H9 (cell line): ENCODE measurements around the gene TMEM50B. TPM values are rescaled to one million over a fixed set of nuclear protein-coding genes. Genes with fewer than 3 reads are reported as not detected.

Source experiments
- DNase-seq: peaks from one replicate; pipeline ENCODE4 v3.0.0-alpha.2; 2017
- H2AFZ ChIP-seq: one replicate; pipeline ENCODE4 v1.6.1; 2013; ENCODE audit warnings: mild to moderate bottlenecking, low read length, control low read depth, moderate library complexity
- H2AK5ac ChIP-seq: 2 replicates; pipeline ENCODE4 v1.6.1; 2013; ENCODE audit warnings: low read length, control low read depth, mixed read lengths; ENCODE audit not compliant: insufficient read length
- H2BK120ac ChIP-seq: one replicate; pipeline ENCODE4 v1.6.1; 2013; ENCODE audit warnings: low read depth, mild to moderate bottlenecking, low read length, control low read depth, inconsistent platforms; ENCODE audit not compliant: poor library complexity, severe bottlenecking
- H2BK12ac ChIP-seq: 2 replicates; pipeline ENCODE4 v1.6.1; 2013; ENCODE audit warnings: low read length, control low read depth, mixed read lengths, low read depth; ENCODE audit not compliant: insufficient read length
- H2BK15ac ChIP-seq: 2 replicates; pipeline ENCODE4 v1.6.1; 2013; ENCODE audit warnings: low read depth, low read length, control low read depth
- H2BK20ac ChIP-seq: one replicate; pipeline ENCODE4 v1.6.1; 2013; ENCODE audit warnings: low read depth, mild to moderate bottlenecking, low read length, control low read depth, inconsistent platforms; ENCODE audit not compliant: poor library complexity, severe bottlenecking
- H2BK5ac ChIP-seq: 2 replicates; pipeline ENCODE4 v1.6.1; 2013; ENCODE audit warnings: low read length, control low read depth, mixed read lengths; ENCODE audit not compliant: insufficient read length
- H3K14ac ChIP-seq: 2 replicates; pipeline ENCODE4 v1.6.1; 2013; ENCODE audit warnings: low read length, control low read depth; ENCODE audit not compliant: insufficient read depth
- H3K18ac ChIP-seq: 2 replicates; pipeline ENCODE4 v1.6.1; 2013; ENCODE audit warnings: low read depth, mild to moderate bottlenecking, mixed read lengths, low read length, control low read depth; ENCODE audit not compliant: insufficient read length
- H3K23ac ChIP-seq: 2 replicates; pipeline ENCODE4 v1.6.1; 2013; ENCODE audit warnings: low read length, control low read depth, mixed read lengths, low read depth; ENCODE audit not compliant: insufficient read length
- H3K23me2 ChIP-seq: 2 replicates; pipeline ENCODE4 v1.6.1; 2013; ENCODE audit warnings: low read depth, mild to moderate bottlenecking, mixed read lengths, low read length, control low read depth; ENCODE audit not compliant: insufficient read length, poor library complexity, severe bottlenecking
- H3K27ac ChIP-seq: 2 replicates; pipeline ENCODE4 v1.5.1; 2013; ENCODE audit warnings: low read length, control low read depth, mixed read lengths, low read depth; ENCODE audit not compliant: insufficient read length
- H3K27me3 ChIP-seq: 2 replicates; pipeline ENCODE4 v1.6.1; 2013; ENCODE audit warnings: low read length, control low read depth, inconsistent platforms; ENCODE audit not compliant: insufficient read depth
- H3K4ac ChIP-seq: 2 replicates; pipeline ENCODE4 v1.6.1; 2013; ENCODE audit warnings: low read depth, mild to moderate bottlenecking, control low read depth, inconsistent platforms, low read length, moderate library complexity
- H3K4me1 ChIP-seq: 2 replicates; pipeline ENCODE4 v1.6.1; 2013; ENCODE audit warnings: low read length, control low read depth, inconsistent platforms; ENCODE audit not compliant: insufficient read depth
- H3K4me2 ChIP-seq: 2 replicates; pipeline ENCODE4 v1.6.1; 2013; ENCODE audit warnings: low read length, control low read depth, mixed read lengths; ENCODE audit not compliant: insufficient read length, insufficient read depth
- H3K56ac ChIP-seq: 2 replicates; pipeline ENCODE4 v1.6.1; 2013; ENCODE audit warnings: low read depth, mild to moderate bottlenecking, mixed read lengths, low read length, control low read depth; ENCODE audit not compliant: insufficient read length
- H3K79me1 ChIP-seq: 2 replicates; pipeline ENCODE4 v1.6.1; 2013; ENCODE audit warnings: low read depth, mild to moderate bottlenecking, moderate library complexity, low read length, control low read depth, inconsistent platforms; ENCODE audit not compliant: insufficient read depth, poor library complexity, severe bottlenecking
- H3K79me2 ChIP-seq: 2 replicates; pipeline ENCODE4 v1.6.1; 2013; ENCODE audit warnings: low read length, control low read depth, inconsistent platforms; ENCODE audit not compliant: insufficient read depth
- H3K9ac ChIP-seq: 2 replicates; pipeline ENCODE4 v1.6.1; 2013; ENCODE audit warnings: low read length, control low read depth, mixed read lengths; ENCODE audit not compliant: insufficient read length; ENCODE audit errors: extremely low read depth
- H3K9me3 ChIP-seq: one replicate; pipeline ENCODE4 v1.6.1; 2013; ENCODE audit warnings: low read depth, low read length, inconsistent platforms; ENCODE audit not compliant: control insufficient read depth
- H3T11ph ChIP-seq: one replicate; pipeline ENCODE4 v1.6.1; 2013; ENCODE audit warnings: mild to moderate bottlenecking, low read length, control low read depth, inconsistent platforms
- H4K20me1 ChIP-seq: one replicate; pipeline ENCODE4 v1.6.1; 2013; ENCODE audit not compliant: control insufficient read depth, insufficient read length, insufficient read depth
- H4K5ac ChIP-seq: 2 replicates; pipeline ENCODE4 v1.6.1; 2013; ENCODE audit warnings: low read depth, mild to moderate bottlenecking, mixed read lengths, low read length, control low read depth; ENCODE audit not compliant: insufficient read length
- H4K8ac ChIP-seq: replicated peaks from 2 replicates; pipeline ENCODE4 v1.6.1; 2013; ENCODE audit warnings: low read length, control low read depth, mixed read lengths, low read depth; ENCODE audit not compliant: insufficient read length
- H4K91ac ChIP-seq: 2 replicates; pipeline ENCODE4 v1.6.1; 2013; ENCODE audit warnings: low read depth, mild to moderate bottlenecking, moderate library complexity, mixed read lengths, low read length, control low read depth; ENCODE audit not compliant: insufficient read length
- H3K27ac Mint-ChIP-seq, 3 experiments: 2 replicates in 2 of 3; 3 replicates in 1 of 3; pipeline ENCODE4 v1.8.0; 2020 to 2021; ENCODE audit warnings: mixed read lengths in 3 of 3, mild to moderate bottlenecking in 1 of 3, moderate library complexity in 1 of 3
- H3K27me3 Mint-ChIP-seq: 2 replicates; pipeline ENCODE4 v1.8.0; 2021; ENCODE audit warnings: low read depth, mild to moderate bottlenecking, moderate library complexity, mixed read lengths
- H3K36me3 Mint-ChIP-seq, 3 experiments: 2 replicates in 2 of 3; 3 replicates in 1 of 3; pipeline ENCODE4 v1.8.0; 2020 to 2021; ENCODE audit warnings: low read depth in 3 of 3, mixed read lengths in 3 of 3; ENCODE audit not compliant: insufficient read depth in 1 of 3
- H3K4me1 Mint-ChIP-seq, 2 experiments: 2 replicates each; pipeline ENCODE4 v1.8.0; 2020; ENCODE audit warnings: mixed read lengths in 2 of 2
- H3K4me3 Mint-ChIP-seq, 2 experiments: 2 replicates in 1 of 2; 3 replicates in 1 of 2; pipeline ENCODE4 v1.8.0; 2020 to 2021; ENCODE audit warnings: mild to moderate bottlenecking in 2 of 2, mixed read lengths in 2 of 2, moderate library complexity in 1 of 2
- H3K9me3 Mint-ChIP-seq, 2 experiments: 2 replicates in 1 of 2; 3 replicates in 1 of 2; pipeline ENCODE4 v1.8.0; 2020; ENCODE audit warnings: mild to moderate bottlenecking in 2 of 2, mixed read lengths in 2 of 2, moderate library complexity in 1 of 2
- WGBS: extraction: QIAGEN DNeasy Blood & Tissue Kit; methylation state at CpG from one replicate; pipeline ENCODE4 v1.1.7; 2013; ENCODE audit warnings: missing lambda C conversion rate, low lambda C conversion rate, mixed read lengths; ENCODE audit not compliant: insufficient read length; ENCODE audit errors: extremely low coverage; 5-methylcytosine and 5-hydroxymethylcytosine counted together
- total RNA-seq: library from RNA; stranded (reverse); gene quantifications from 2 replicates; pipeline ENCODE4 v1.2.1, GENCODE V29; 2021
- TF ChIP-seq, protein P1 (sequence below): fragments of 200-600 bp; sonication (generic); conservative IDR thresholded peaks from 3 replicates; pipeline ENCODE4 v1.8.0; 2021; ENCODE audit warnings: antibody characterized with exemption, mild to moderate bottlenecking

TMEM50B gene
- total RNA-seq, 1 experiment from 2014 or later: 17.6 TPM

DNA sequence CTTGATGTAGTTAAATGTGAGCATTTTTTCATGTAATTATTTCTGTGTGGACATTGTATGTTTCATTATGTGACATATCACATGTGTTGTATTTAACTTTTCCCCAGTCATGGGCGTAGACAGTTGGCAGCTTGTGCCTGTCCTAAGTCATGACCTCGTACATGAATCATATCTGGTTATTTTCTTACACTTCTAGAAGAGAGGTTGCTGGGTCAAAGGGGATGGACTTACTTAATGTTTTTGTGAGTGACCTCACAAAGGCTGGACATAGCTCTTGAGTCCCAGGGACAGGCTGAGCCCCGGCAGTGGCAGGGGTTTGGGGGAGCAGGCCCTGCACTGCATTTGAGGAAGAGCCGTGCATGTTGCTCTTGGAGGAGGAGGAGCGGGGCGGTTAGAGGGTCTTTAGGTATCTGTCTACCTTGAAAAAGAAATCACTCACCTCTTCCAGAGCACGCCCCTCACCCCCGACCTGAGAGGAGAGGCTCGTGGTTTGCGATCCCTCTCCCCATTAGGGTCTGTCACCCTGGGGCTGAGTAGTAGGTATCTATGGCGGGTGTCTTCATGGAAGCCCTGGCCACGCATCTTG is 60.1 kb downstream of the TMEM50B start:
- no peak overlapping the region for H3T11ph ChIP-seq
- no peaks in the 10 kb centered on the region for H3K79me2 ChIP-seq
- H3K4me2 ChIP-seq: no peak overlapping the region
- H3K14ac ChIP-seq: no peak overlapping the region
- no peaks in the 10 kb centered on the region for H4K20me1 ChIP-seq
- no peak overlapping the region for H3K18ac ChIP-seq
- H4K91ac ChIP-seq: no peak overlapping the region
- no peak overlapping the region for H2BK15ac ChIP-seq
- H3K4me1 ChIP-seq: no peaks in the 10 kb centered on the region
- Mint-ChIP-seq H3K4me1 (peaks cover 2 to 4% of the 10 kb centered on the region in 2 experiments; a peak in 1 of 4 replicates), H3K9me3 (no peaks in the 10 kb centered on the region), H3K36me3 (peaks cover 24 to 73% (median 71%) of the 10 kb centered on the region in 3 experiments), H3K27me3 (no peaks in the 10 kb centered on the region), H3K27ac (peak overlapping the region in 1 of 3 experiments; percentile 78; a peak in 2 of 7 replicates), H3K4me3 (no peak overlapping the region)
- no peaks in the 10 kb centered on the region for H3K9me3 ChIP-seq
- no peak overlapping the region for H3K56ac ChIP-seq
- no peak overlapping the region for H3K4ac ChIP-seq
- no peak overlapping the region for H2BK20ac ChIP-seq
- H3K9ac ChIP-seq: no peak overlapping the region
- TF ChIP-seq, protein P1, sequence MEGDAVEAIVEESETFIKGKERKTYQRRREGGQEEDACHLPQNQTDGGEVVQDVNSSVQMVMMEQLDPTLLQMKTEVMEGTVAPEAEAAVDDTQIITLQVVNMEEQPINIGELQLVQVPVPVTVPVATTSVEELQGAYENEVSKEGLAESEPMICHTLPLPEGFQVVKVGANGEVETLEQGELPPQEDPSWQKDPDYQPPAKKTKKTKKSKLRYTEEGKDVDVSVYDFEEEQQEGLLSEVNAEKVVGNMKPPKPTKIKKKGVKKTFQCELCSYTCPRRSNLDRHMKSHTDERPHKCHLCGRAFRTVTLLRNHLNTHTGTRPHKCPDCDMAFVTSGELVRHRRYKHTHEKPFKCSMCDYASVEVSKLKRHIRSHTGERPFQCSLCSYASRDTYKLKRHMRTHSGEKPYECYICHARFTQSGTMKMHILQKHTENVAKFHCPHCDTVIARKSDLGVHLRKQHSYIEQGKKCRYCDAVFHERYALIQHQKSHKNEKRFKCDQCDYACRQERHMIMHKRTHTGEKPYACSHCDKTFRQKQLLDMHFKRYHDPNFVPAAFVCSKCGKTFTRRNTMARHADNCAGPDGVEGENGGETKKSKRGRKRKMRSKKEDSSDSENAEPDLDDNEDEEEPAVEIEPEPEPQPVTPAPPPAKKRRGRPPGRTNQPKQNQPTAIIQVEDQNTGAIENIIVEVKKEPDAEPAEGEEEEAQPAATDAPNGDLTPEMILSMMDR: no peak
- H4K8ac ChIP-seq: no peak overlapping the region
- H2AK5ac ChIP-seq: no peak overlapping the region
- no peaks in the 10 kb centered on the region for H3K27me3 ChIP-seq
- no peak overlapping the region for H2BK5ac ChIP-seq
- no peak overlapping the region for H2BK12ac ChIP-seq
- no peak overlapping the region for H3K23ac ChIP-seq
- H2BK120ac ChIP-seq: no peak overlapping the region
- H3K79me1 ChIP-seq: peaks cover under 1% of the 10 kb centered on the region
- no peak overlapping the region for H3K27ac ChIP-seq
- DNase-seq: no peak
- H3K23me2 ChIP-seq: no peaks in the 10 kb centered on the region
- no peak overlapping the region for H2AFZ ChIP-seq
- H4K5ac ChIP-seq: no peak overlapping the region
- no CpG with 5 or more reads among the region's 12 CpGs for WGBS
